ENCODE data around the gene PLCB3. TPM values are rescaled to one million over a fixed set of nuclear protein-coding genes. Genes with fewer than 3 reads are reported as not detected.

PLCB3 gene
- total and polyA plus RNA-seq, 2 experiments from 2014 or later = 10.6 to 24.7 TPM

- DNase-seq (ENCODE audit: low read depth in 1 of 2, low spot score in 1 of 2) = no peak
- TF ChIP-seq, protein P1, sequence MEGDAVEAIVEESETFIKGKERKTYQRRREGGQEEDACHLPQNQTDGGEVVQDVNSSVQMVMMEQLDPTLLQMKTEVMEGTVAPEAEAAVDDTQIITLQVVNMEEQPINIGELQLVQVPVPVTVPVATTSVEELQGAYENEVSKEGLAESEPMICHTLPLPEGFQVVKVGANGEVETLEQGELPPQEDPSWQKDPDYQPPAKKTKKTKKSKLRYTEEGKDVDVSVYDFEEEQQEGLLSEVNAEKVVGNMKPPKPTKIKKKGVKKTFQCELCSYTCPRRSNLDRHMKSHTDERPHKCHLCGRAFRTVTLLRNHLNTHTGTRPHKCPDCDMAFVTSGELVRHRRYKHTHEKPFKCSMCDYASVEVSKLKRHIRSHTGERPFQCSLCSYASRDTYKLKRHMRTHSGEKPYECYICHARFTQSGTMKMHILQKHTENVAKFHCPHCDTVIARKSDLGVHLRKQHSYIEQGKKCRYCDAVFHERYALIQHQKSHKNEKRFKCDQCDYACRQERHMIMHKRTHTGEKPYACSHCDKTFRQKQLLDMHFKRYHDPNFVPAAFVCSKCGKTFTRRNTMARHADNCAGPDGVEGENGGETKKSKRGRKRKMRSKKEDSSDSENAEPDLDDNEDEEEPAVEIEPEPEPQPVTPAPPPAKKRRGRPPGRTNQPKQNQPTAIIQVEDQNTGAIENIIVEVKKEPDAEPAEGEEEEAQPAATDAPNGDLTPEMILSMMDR (IDR thresholded peaks at IDR 0.05; ENCODE audit: low read depth, low read length) = no peak
- no peak overlapping the region for H3K27ac ChIP-seq
- H3K4me1 ChIP-seq (ENCODE audit: low read depth) = no peaks in the 10 kb centered on the region
- no peaks in the 10 kb centered on the region for H3K27me3 ChIP-seq
- H3K36me3 ChIP-seq = peaks cover 2% of the 10 kb centered on the region
- no peaks in the 10 kb centered on the region for H3K9me3 ChIP-seq (ENCODE audit: low read depth)
- no peak overlapping the region for H3K4me3 ChIP-seq
These were observed 25.5 kb downstream of the PLCB3 start for GRCh38 chr11:64276653-64277431.

DNA sequence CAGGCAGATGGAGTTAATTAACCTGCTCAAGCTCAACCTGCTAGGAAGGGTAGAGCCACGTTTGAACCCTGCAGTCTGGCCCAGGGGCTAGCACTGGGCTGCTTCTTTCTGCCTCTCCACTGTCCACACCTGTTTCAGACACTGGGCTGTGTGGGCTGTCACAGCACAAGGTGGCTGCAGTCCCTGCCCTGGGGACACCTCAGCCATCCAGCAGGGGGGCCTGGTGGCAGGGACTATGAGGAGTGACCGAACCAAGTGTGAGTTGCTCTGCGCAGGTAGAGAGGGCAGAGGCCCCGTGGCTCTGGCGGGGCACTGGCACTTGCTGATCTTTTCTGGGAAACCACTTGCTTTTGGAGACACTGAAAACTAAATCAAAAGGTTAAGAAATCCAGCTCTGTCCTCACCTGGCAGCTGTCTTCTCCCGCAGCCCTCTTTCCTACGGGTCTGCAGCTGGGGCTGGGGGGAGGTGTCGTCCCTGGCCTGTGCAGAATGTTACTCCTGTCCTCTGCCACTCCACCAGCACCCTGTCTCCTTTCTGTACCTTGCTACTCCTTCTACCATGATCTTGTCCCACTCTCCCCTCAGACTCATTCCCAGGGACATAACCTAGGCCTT is 27.4 kb downstream of the PLCB3 start:
- Histone ChIP-seq H3K36me3 (peaks cover 5% of the 10 kb centered on the region), H3K27me3 (no peaks in the 10 kb centered on the region), H3K9me3 (ENCODE audit: low read depth) (no peaks in the 10 kb centered on the region), H3K27ac (no peak overlapping the region), H3K4me1 (ENCODE audit: low read depth) (no peaks in the 10 kb centered on the region), H3K4me3 (no peak overlapping the region)
- TF ChIP-seq, protein P1 (IDR thresholded peaks at IDR 0.05; ENCODE audit: low read depth, low read length) = no peak
- no peak for DNase-seq (ENCODE audit: low read depth in 1 of 2, low spot score in 1 of 2)

GRCh38 chr11:64281957-64282770 is 30.8 kb downstream of the PLCB3 start:
- Histone ChIP-seq H3K9me3 (ENCODE audit: low read depth) (no peaks in the 10 kb centered on the region), H3K27ac (no peak overlapping the region), H3K4me3 (no peak overlapping the region), H3K36me3 (peaks cover 5% of the 10 kb centered on the region), H3K27me3 (no peaks in the 10 kb centered on the region), H3K4me1 (ENCODE audit: low read depth) (no peaks in the 10 kb centered on the region)
- no peak for DNase-seq (ENCODE audit: low read depth in 1 of 2, low spot score in 1 of 2)
- TF ChIP-seq, protein P1 (IDR thresholded peaks at IDR 0.05; ENCODE audit: low read depth, low read length) = no peak

GRCh38 chr11:64283092-64283491 is 31.8 kb downstream of the PLCB3 start:
- Histone ChIP-seq H3K27me3 (no peaks in the 10 kb centered on the region), H3K36me3 (peaks cover 5% of the 10 kb centered on the region)
- no peak for DNase-seq (ENCODE audit: low read depth in 1 of 2, low spot score in 1 of 2)

More at GRCh38 chr11:64283092-64283491, 31.8 kb downstream of the PLCB3 start:
- TF ChIP-seq, protein P1 (IDR thresholded peaks at IDR 0.05; ENCODE audit: low read depth, low read length) = no peak
- no peaks in the 10 kb centered on the region for H3K4me1 ChIP-seq (ENCODE audit: low read depth)
- no peak overlapping the region for H3K4me3 ChIP-seq
- no peaks in the 10 kb centered on the region for H3K9me3 ChIP-seq (ENCODE audit: low read depth)
- no peak overlapping the region for H3K27ac ChIP-seq

All from cardiac muscle cell (in vitro differentiated cells and primary cell).